ENCODE measurements around the gene MNT. TPM values are rescaled to one million over a fixed set of nuclear protein-coding genes. Genes with fewer than 3 reads are reported as not detected.

Gene MNT
- total RNA-seq, 1 donor from 2014 or later, result 25.0 TPM

DNA sequence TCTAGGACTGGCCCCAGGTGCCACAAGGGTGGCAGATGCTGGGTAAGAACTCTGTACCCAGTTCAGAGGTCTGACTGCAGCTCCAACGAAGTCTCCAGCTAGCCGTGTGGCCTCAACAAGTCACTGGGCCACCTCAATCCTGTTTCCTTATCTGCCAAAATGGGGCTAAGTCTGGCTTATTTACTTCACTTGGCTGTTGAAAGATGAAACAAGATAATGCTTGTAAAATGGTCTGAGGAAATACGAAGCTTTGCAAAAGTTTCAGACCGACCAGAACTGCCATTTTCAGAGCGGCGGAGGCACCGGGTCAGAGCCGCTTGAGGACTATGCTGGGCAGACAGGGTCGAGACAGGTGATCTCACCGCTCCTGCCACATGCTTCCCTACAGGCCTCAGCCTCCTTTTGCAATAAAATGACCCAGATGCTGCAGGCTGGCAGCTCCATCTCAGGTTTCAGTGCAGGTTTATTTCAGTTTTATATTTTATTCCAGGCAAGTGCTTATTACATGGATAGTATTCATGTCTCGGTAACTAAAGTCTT, 17.2 kb downstream of the MNT start:
- DNase-seq (ENCODE audit: low spot score), result no peak

DNA sequence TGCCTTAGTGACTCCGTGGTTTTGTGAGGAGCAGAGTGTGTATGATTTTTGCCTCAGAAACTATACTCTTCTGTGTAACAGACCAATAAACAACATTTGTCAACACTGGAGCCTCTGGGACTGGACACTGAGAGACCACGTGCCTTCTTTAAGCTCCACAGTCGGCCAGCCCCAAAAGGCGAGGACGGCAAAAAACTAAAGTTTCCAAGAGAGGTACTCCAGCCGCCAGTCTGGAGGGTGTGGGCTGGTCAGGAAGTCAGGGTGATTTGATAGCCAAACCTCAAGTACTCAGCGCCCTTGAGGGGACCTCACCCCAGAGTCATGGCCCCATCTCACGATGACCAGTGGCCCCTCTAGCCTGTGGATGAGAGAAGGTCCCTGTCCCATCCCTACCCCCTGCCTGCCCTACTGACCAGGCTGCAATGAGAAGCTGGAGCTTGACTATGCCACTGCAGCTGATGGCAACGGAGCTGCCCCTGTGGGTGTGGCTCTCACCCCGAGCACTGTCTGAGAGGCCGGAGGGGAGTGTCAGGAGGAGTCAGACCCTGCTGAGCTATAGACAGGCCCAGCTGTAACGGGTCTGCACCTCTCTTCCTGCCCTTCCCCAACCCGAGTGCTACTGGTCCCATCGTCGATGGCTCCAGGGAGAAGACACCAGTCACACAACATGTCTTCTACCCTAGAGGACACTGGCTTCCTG, 19.8 kb downstream of the MNT start:
- DNase-seq (ENCODE audit: low spot score), result no peak

DNA sequence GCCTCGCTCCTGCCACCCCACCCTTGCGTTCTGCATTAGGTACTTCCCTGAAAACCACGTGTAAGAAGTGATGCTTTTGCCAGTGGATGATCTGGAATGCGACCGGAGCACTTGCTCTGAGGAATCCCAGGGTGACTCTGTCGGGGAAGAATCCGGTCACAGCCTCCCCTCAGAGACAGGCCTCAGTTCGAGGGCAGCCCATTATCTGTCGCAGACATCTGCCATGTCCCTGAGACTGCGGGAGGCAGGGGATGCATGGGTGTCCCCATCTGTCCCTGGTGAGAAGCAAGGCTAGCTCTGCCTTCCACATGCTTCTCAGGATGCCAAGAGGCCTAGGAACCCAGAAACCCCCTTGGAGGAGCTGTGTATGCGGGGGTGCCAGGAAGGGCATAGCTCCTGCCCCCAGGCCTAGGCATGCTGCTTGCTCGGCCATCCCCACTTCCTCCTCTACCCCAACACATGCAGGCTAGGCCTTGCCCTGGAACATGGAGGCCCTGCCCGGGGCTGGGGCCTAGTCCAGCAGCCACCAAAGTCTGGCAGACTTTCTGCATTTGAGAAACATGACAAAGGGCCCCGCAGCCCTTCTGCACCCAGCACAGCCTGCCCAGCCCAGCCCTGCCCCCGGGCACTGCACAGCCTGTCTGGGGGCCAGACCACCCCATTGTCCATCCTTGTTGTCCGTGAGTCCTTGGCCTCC, 20.5 kb downstream of the MNT start:
- DNase-seq (ENCODE audit: low spot score), result no peak

DNA sequence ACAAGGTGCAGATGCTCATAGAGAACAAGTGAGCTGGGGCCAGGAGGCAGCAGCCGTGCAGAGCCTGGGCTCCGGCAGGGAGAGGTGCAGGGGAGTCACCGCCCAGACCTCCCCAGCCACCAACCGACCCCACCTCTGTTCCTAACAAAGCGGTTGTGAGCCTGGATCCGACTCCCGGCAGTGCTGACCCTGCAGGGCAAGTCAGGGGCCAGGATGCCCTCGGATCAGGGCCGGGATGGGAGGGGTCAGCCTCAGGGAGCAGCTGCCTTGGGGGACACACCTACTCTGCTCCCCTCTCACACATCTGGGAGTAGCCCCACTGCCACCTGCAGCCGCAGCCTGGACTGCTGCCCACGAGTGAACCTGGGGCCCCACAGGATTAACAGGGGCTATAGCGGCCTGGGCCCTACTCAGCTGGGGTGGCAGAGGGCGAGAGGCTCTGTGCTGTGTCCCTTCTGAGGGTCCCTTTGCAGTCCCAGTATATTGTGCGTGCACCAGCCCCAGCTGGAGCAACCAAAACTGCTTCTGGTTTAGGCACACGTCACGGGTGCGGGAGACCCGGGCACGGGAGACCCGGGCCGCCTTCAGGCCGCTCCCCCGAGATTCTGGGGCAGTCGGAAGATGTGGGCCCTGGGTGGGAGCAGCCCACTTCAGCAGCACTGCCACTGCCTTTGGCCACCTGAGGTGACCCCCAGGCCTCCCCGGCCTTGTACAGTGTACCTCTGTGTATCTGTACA, 21.2 kb downstream of the MNT start:
- no peak for DNase-seq (ENCODE audit: low spot score)

DNA sequence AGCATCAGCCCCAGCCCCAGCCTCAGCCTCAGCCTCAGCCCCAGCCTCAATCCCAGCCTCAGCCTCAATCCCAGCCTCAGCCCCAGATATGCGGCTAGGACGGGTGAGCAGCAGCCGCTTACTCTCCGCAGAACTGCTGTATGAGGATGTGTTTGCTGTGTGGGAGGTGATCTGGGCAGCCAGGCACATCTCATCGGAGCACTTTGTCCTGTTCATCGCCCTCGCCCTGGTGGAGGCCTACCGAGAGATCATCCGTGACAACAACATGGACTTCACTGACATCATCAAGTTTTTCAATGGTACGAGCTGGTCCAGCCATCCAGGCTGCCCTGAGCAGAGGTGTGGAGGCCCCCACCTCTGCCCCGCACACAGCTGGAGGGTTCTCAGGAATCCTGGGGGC, 22.0 kb downstream of the MNT start:
- no peak for DNase-seq (ENCODE audit: low spot score)

DNA sequence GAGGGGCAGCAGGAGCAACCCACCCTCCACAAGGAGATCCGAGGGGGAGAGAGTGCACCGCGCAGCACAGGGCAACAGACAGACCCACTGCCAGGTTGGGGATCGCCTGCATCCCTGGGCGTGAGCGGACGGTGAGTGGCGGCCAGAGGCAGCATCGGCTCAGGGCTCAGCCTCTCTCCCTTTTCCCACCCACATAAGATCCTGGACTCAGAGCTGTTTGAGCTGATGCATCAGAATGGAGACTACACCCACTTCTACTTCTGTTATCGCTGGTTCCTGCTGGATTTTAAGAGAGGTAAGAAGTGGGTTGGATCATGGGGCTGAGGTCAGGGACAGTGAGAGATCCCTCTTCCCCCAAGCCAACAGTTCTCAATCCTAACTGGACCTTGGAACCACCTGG, 23.2 kb downstream of the MNT start:
- no peak for DNase-seq (ENCODE audit: low spot score)

DNA sequence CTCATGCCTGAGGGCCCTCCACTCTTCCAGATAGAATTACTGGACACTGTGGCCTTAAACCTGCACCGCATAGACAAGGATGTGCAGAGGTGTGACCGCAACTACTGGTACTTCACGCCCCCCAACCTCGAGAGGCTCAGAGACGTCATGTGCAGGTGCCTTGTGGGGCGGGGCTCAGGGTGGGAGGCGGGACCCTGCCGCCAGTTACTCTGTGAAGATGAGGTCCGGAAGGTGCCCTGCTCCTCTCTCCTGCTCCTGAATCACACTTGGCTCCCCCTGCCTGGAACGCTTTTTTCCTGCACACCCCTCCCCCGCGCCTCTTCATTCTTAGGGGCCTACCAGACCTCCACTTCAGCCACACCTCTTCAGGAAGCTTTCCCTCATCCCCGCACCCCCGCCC, 24.8 kb downstream of the MNT start:
- no peak for DNase-seq (ENCODE audit: low spot score)

- no peak for DNase-seq (ENCODE audit: low spot score)
Observed at GRCh38 chr17:2375406-2375805, 25.5 kb downstream of the MNT start.

GRCh38 chr17:2374549-2375285, 26.1 kb downstream of the MNT start:
- no peak for DNase-seq (ENCODE audit: low spot score)

GRCh38 chr17:2373179-2373578, 27.7 kb downstream of the MNT start:
- DNase-seq (ENCODE audit: low spot score), result no peak

GRCh38 chr17:2372681-2373080, 28.2 kb downstream of the MNT start:
- no peak for DNase-seq (ENCODE audit: low spot score)

DNA sequence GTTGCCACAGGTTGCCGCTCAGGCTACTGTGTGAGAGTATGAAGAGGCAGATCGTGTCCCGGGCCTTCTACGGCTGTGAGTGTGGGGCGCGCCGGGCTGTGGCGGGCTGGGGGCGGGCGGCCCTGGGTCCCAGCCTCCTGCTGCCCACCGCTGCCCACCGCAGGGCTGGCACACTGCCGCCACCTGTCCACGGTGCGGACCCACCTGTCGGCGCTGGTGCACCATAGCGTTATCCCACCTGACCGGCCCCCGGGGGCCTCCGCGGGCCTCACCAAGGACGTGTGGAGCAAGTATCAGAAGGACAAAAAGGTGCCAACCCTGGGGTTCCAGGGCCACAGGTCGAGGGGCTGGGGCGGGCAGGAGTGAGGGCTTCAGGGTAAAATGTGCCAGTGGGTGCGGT, 28.7 kb downstream of the MNT start:
- DNase-seq (ENCODE audit: low spot score), result no peak

DNA sequence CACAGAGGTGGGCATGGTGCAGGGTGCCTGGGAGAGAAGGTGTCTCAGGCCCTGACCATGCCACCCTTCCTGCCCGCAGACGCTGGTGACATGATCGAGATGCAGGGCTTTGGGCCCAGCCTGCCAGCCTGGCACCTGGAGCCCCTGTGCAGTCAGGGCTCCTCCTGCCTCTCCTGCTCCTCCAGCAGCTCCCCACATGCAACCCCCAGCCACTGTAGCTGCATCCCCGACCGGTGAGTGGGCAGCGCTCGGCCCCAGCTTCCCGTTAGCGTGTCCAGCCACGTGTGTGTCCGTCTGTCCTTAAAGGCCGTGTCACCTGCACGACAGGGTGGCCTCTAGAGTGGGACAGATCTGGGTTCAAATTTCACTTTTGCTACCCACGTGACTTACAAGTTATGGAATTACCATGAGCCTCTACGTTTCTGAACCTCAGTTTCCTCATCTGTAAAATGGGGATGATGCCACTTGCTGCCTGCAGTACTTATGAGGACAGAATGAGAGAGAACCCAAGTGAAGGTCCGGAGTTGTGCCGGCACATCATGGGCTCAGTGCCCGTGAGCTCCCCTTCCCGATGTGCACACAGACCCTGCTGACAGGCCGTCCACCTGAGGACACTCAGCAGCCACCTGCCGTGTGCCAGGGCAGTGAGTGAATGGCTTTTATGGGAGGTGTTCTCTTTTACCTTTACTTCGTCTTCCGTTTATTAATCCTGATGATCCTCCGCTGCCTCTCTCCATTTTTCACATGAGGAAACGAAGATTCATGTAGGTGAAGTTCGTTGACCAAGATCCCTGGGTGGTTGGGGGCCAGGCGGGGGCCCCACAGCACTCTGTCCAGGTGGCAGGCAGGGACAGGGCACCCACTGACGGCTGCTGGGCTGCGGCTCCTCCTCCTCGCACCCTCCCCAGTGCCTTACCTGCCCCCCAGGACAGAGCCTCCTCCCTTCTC, 29.4 kb downstream of the MNT start:
- no peak for DNase-seq (ENCODE audit: low spot score)

- DNase-seq (ENCODE audit: low spot score), result no peak
Observed at GRCh38 chr17:2370211-2370589, 30.7 kb downstream of the MNT start.

GRCh38 chr17:2369551-2370210, 31.2 kb downstream of the MNT start:
- DNase-seq (ENCODE audit: low spot score), result no peak

GRCh38 chr17:2369039-2369438, 31.8 kb downstream of the MNT start:
- no peak for DNase-seq (ENCODE audit: low spot score)

DNA sequence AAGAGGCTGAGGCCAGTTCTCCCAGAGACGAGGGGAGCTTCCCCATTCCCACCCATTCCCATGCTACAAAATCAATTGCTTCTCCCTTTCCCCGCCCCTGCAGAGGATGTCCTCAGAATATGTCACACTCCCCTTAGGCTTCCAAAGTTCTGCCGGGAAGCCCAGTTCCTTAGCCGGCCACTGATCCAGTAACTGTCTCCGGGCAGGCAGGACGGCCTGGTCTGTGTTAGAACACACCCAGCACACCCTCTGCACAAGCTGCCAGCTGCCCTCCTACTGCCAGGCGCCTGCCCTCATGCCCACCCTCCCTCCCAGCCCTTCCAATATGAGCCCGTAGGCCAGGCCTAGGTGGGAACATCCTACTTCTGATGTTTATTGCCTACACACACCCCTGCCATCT, 32.5 kb downstream of the MNT start:
- DNase-seq (ENCODE audit: low spot score), result no peak

DNA sequence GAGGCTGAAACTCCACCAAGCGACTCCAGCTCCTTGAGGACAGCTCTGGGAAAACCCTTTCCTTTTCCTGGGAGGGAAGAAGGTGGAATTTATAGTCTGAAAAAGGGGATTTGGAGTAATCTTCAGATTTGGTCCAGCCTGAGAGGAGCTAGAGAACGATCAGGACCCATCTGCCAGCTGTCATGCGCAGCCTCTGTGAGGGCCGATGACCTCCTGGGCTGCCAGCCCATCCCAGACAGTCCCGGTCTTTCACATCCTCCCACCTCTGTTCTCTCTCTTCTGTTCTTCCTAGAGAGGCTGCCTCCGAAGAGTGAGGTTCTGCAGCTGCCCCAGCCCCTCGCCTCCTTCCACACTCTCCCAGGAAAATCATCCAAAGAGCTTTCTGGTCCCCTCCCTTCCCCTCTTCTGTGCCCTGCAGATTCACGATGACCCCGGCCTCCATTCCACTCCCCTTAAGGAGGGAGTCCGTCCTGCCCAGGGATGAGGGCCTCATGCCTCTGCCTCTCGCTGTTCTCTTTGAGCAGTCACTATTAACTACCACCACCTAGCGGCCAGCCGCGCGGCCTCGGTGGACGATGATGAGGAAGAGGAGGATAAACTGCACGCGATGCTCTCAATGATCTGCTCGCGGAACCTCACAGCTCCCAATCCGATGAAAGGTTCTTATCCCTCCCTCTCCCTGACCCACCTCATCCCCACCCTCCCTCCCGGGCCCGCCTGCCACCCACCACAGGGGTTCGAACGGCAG, 33.9 kb downstream of the MNT start:
- DNase-seq (ENCODE audit: low spot score), result no peak

- no peak for DNase-seq (ENCODE audit: low spot score)
Observed at GRCh38 chr17:2365132-2365531, 35.7 kb downstream of the MNT start.

GRCh38 chr17:2364763-2365116, 36.1 kb downstream of the MNT start:
- DNase-seq (ENCODE audit: low spot score), result no peak

Measured in umbilical cord (tissue), 2 donors.